ENCODE measurements around the gene COL12A1.

COL12A1 gene

GRCh38 chr6:75108333-75108974, 97.4 kb downstream of the COL12A1 start:
- DNase-seq (ENCODE audit: insufficient read length, low spot score): no peak
- FAIRE-seq: no peak

GRCh38 chr6:75107913-75108312, 97.9 kb downstream of the COL12A1 start:
- DNase-seq (ENCODE audit: insufficient read length, low spot score) (no peak), FAIRE-seq (no peak)

- DNase-seq (ENCODE audit: insufficient read length, low spot score) (no peak), FAIRE-seq (no peak)
Measured at GRCh38 chr6:75106426-75106825, 99.4 kb downstream of the COL12A1 start.

- FAIRE-seq (no peak), DNase-seq (ENCODE audit: insufficient read length, low spot score) (no peak)
Measured at GRCh38 chr6:75103431-75103830, 102.4 kb downstream of the COL12A1 start.

GRCh38 chr6:75102301-75102700, 103.6 kb downstream of the COL12A1 start:
- FAIRE-seq (no peak), DNase-seq (ENCODE audit: insufficient read length, low spot score) (no peak)

GRCh38 chr6:75101896-75102295, 104.0 kb downstream of the COL12A1 start:
- DNase-seq (ENCODE audit: insufficient read length, low spot score): no peak
- FAIRE-seq: no peak

GRCh38 chr6:75098709-75099108, 107.1 kb downstream of the COL12A1 start:
- DNase-seq (ENCODE audit: insufficient read length, low spot score) (no peak), FAIRE-seq (no peak)

GRCh38 chr6:75096966-75097365, 108.9 kb downstream of the COL12A1 start:
- DNase-seq (ENCODE audit: insufficient read length, low spot score) (no peak), FAIRE-seq (no peak)

GRCh38 chr6:75094614-75095200, 111.1 kb downstream of the COL12A1 start:
- no peak for FAIRE-seq
- DNase-seq (ENCODE audit: insufficient read length, low spot score): no peak

- DNase-seq (ENCODE audit: insufficient read length, low spot score) (no peak), FAIRE-seq (no peak)
Measured at GRCh38 chr6:75091467-75092190, 114.2 kb downstream of the COL12A1 start.

- DNase-seq (ENCODE audit: insufficient read length, low spot score) (no peak), FAIRE-seq (no peak)
Measured at GRCh38 chr6:75090576-75090975, 115.3 kb downstream of the COL12A1 start.

GRCh38 chr6:75089921-75090320, 115.9 kb downstream of the COL12A1 start:
- FAIRE-seq (no peak), DNase-seq (ENCODE audit: insufficient read length, low spot score) (no peak)

GRCh38 chr6:75089151-75089897, 116.5 kb downstream of the COL12A1 start:
- DNase-seq (ENCODE audit: insufficient read length, low spot score) (no peak), FAIRE-seq (no peak)

- DNase-seq (ENCODE audit: insufficient read length, low spot score): no peak
- FAIRE-seq: no peak
Measured at GRCh38 chr6:75085931-75086635, 119.8 kb downstream of the COL12A1 start.

- no peak for DNase-seq (ENCODE audit: insufficient read length, low spot score)
Measured at GRCh38 chr6:75084872-75085381, 120.9 kb downstream of the COL12A1 start.

GRCh38 chr6:75084018-75084417, 121.8 kb downstream of the COL12A1 start:
- no peak for FAIRE-seq
- no peak for DNase-seq (ENCODE audit: insufficient read length, low spot score)

More at GRCh38 chr6:75084872-75085381, 120.9 kb downstream of the COL12A1 start:
- no peak for FAIRE-seq

- DNase-seq (ENCODE audit: insufficient read length, low spot score) (no peak), FAIRE-seq (no peak)
Measured at GRCh38 chr6:75081921-75082320, 123.9 kb downstream of the COL12A1 start.

GRCh38 chr6:75081047-75081446, 124.8 kb downstream of the COL12A1 start:
- FAIRE-seq: no peak
- no peak for DNase-seq (ENCODE audit: insufficient read length, low spot score)

GRCh38 chr6:75079589-75079988, 126.3 kb downstream of the COL12A1 start:
- FAIRE-seq (no peak), DNase-seq (ENCODE audit: insufficient read length, low spot score) (no peak)

GRCh38 chr6:75077701-75078100, 128.2 kb downstream of the COL12A1 start:
- no peak for FAIRE-seq
- no peak for DNase-seq (ENCODE audit: insufficient read length, low spot score)

Data from GM19239 (cell line).